ENCODE data around the gene SYT14. TPM values are rescaled to one million over a fixed set of nuclear protein-coding genes. Genes with fewer than 3 reads are reported as not detected.

SYT14 gene
- total and polyA plus RNA-seq, 2 of the 4 experiments (the other 2 are of a cell fraction), result 0.14 to 1.3 TPM

- no TSS peak for BruUV-seq (replicated peaks)
- Histone ChIP-seq H3K9me1 (ENCODE audit: insufficient read depth, low read length) (no peaks in the 10 kb centered on the region), H3K4me2 (ENCODE audit: low read depth, low read length) (no peak overlapping the region), H4K91ac (ENCODE audit: insufficient read depth, low read depth, low read length) (peak overlapping the region; percentile 66; the same call in 1 of the 2 replicates), H2AFZ (replicated peaks; ENCODE audit: low read length, poor library complexity) (peak overlapping the region; percentile 56), H3K18ac (ENCODE audit: low read depth, low read length) (no peak overlapping the region), H3K4me1 (ENCODE audit: control insufficient read depth, insufficient read depth, low read length) (no peaks in the 10 kb centered on the region), H2BK20ac (ENCODE audit: low read depth, low read length) (peak overlapping the region; percentile 90), H3K4ac (ENCODE audit: low read depth, low read length) (peak overlapping the region; percentile 66), H2BK120ac (ENCODE audit: low read depth, low read length) (peak overlapping the region; percentile 81), H4K5ac (ENCODE audit: low read depth, low read length) (no peak overlapping the region), H3K4me3 (ENCODE audit: insufficient read depth, low read depth, low read length) (no peak overlapping the region), H4K20me1 (ENCODE audit: insufficient read depth, low read length) (no peaks in the 10 kb centered on the region), H2BK15ac (ENCODE audit: low read depth, low read length) (peak overlapping the region; percentile 41; the same call in 1 of the 3 replicates), H3K27me3 (ENCODE audit: control insufficient read depth, insufficient read depth, low read length) (no peaks in the 10 kb centered on the region; the same call in 1 of the 2 replicates), H3K23ac (ENCODE audit: low read depth, low read length) (peak overlapping the region; percentile 71; the same call in 1 of the 2 replicates), H2BK5ac (ENCODE audit: low read depth, low read length, poor library complexity, severe bottlenecking) (no peak overlapping the region), H3K27ac (ENCODE audit: insufficient read depth, low read length) (no peak overlapping the region), H3K9ac (ENCODE audit: low read depth, low read length) (no peak overlapping the region), H2AK5ac (ENCODE audit: low read depth, low read length) (peak overlapping the region; percentile 82; the same call in 1 of the 2 replicates), H3K56ac (ENCODE audit: extremely low read depth, insufficient read depth, low read length) (no peak overlapping the region), H3K79me1 (ENCODE audit: low read depth in 1 of 2, low read length in 2 of 2) (no peaks in the 10 kb centered on the region), H3K14ac (replicated peaks; ENCODE audit: low read depth, low read length) (no peak overlapping the region; the same call in 1 of the 2 replicates), H3K36me3 (ENCODE audit: control insufficient read depth, insufficient read depth, low read length) (no peaks in the 10 kb centered on the region), H2AK9ac (replicated peaks; ENCODE audit: low read depth, low read length, poor library complexity) (no peak overlapping the region), H4K8ac (ENCODE audit: low read depth in 2 of 2, low read length in 2 of 2) (no peak overlapping the region), H3K9me3 (ENCODE audit: control insufficient read depth, insufficient read depth, low read length) (no peaks in the 10 kb centered on the region)
- POLR2A ChIA-PET (ENCODE audit: unreplicated experiment), result no interaction called here
- CTCF ChIA-PET, result no interaction called here
- DNase-seq, result no peak
- ATAC-seq (ENCODE audit: low read depth), result no peak
- dilution Hi-C loops (cut with HindIII; ENCODE audit: low sequenced_read_pairs, unreplicated experiment) (no loop called here), intact Hi-C loops (cut with micrococcal nuclease) (no loop called here), in situ Hi-C loops (cut with MboI; ENCODE audit: low sequenced_read_pairs) (no loop called here)
- no peak for TF ChIP-seq POLR2A (IDR thresholded peaks at IDR 0.05; ENCODE audit: low read depth, low read length)
- TF ChIP-seq CEBPB (IDR thresholded peaks at IDR 0.05; ENCODE audit: low read depth, low read length), result no peak
- TF ChIP-seq FOS (IDR thresholded peaks at IDR 0.05; ENCODE audit: low read depth, low read length), result no peak
- no peak for TF ChIP-seq NFE2L2 (IDR thresholded peaks at IDR 0.05; ENCODE audit: low read depth, low read length)
- no peak for TF ChIP-seq CHD1 (IDR thresholded peaks at IDR 0.05; ENCODE audit: low read depth, low read length)
- TF ChIP-seq MAFK (IDR thresholded peaks at IDR 0.05; ENCODE audit: low read depth, low read length), result no peak
- no peak for TF ChIP-seq MXI1 (IDR thresholded peaks at IDR 0.05; ENCODE audit: borderline replicate concordance, low read depth, low read length)
- TF ChIP-seq RFX5 (IDR thresholded peaks at IDR 0.05; ENCODE audit: low read depth, low read length), result no peak
- no peak for TF ChIP-seq RAD21 (IDR thresholded peaks at IDR 0.05; ENCODE audit: low read length)
- no peak for TF ChIP-seq CTCF (conservative IDR thresholded peaks at IDR 0.05; ENCODE audit: low read depth, low read length)
- no peak for TF ChIP-seq BHLHE40 (IDR thresholded peaks at IDR 0.05; ENCODE audit: low read depth, low read length)
- TF ChIP-seq MAZ (IDR thresholded peaks at IDR 0.05; ENCODE audit: borderline replicate concordance, low read depth, low read length), result no peak
- TF ChIP-seq RCOR1 (IDR thresholded peaks at IDR 0.05; ENCODE audit: insufficient replicate concordance, low read length), result no peak
- no CpG with 5 or more reads among the region's 5 CpGs for WGBS, 2 experiments (ENCODE audit: extremely low coverage in 2 of 2, insufficient read length in 1 of 2)
Measured at GRCh38 chr1:210217482-210217881, 279.5 kb downstream of the SYT14 start.
